SK-N-SH treated with all-trans-retinoic acid at 6 μM for 48 hours (cell line): Measurements from ENCODE around the gene OR5C1.

Source experiments
- ARNTL ChIP-seq: fragments of 450-650 bp; formaldehyde crosslinking; IDR thresholded peaks from 2 replicates; pipeline ENCODE4 v1.5.0; 2020; ENCODE audit warnings: low read depth, mild to moderate bottlenecking, moderate library complexity, borderline replicate concordance
- CREB5 ChIP-seq: fragments of 250-450 bp; sonication (Bioruptor Pico); IDR thresholded peaks from 2 replicates; pipeline ENCODE4 v1.5.1; 2020; ENCODE audit warnings: low read depth, mild to moderate bottlenecking, moderate library complexity
- CSRNP3 ChIP-seq: fragments of 250-450 bp; sonication (Bioruptor Pico); IDR thresholded peaks from 2 replicates; pipeline ENCODE4 v1.5.1; 2021; ENCODE audit warnings: mild to moderate bottlenecking, moderate library complexity
- OSR1 ChIP-seq: fragments of 250-450 bp; sonication (Bioruptor Pico); IDR thresholded peaks from 2 replicates; pipeline ENCODE4 v1.8.0; 2022; ENCODE audit warnings: moderate library complexity, mild to moderate bottlenecking, inconsistent platforms
- PATZ1 ChIP-seq: fragments of 250-450 bp; sonication (Bioruptor Pico); IDR thresholded peaks from 2 replicates; pipeline ENCODE4 v1.8.0; 2020; ENCODE audit warnings: mild to moderate bottlenecking, moderate library complexity, borderline replicate concordance
- RARB ChIP-seq: fragments of 250-450 bp; sonication (Bioruptor Pico); IDR thresholded peaks from 2 replicates; pipeline ENCODE4 v1.8.0; 2021; ENCODE audit warnings: mild to moderate bottlenecking, moderate library complexity
- SNAI2 ChIP-seq: fragments of 250-450 bp; sonication (Bioruptor Pico); IDR thresholded peaks from 2 replicates; pipeline ENCODE4 v1.5.0; 2020; ENCODE audit warnings: mild to moderate bottlenecking, moderate library complexity
- TCF4 ChIP-seq: fragments of 250-450 bp; sonication (Bioruptor Pico); IDR thresholded peaks from 2 replicates; pipeline ENCODE4 v1.8.0; 2021; ENCODE audit warnings: mild to moderate bottlenecking, moderate library complexity, borderline replicate concordance
- TOX ChIP-seq: fragments of 250-450 bp; sonication (Bioruptor Pico); IDR thresholded peaks from 2 replicates; pipeline ENCODE4 v1.8.0; 2021; ENCODE audit warnings: mild to moderate bottlenecking, moderate library complexity, borderline replicate concordance
- ZFP30 ChIP-seq: fragments of 450-650 bp; formaldehyde crosslinking; IDR thresholded peaks from 2 replicates; pipeline ENCODE4 v1.5.0; 2022; ENCODE audit warnings: mild to moderate bottlenecking, moderate library complexity
- ZNF565 ChIP-seq: fragments of 450-650 bp; formaldehyde crosslinking; conservative IDR thresholded peaks from 2 replicates; pipeline ENCODE4 v1.5.0; 2020; ENCODE audit warnings: low read depth, mild to moderate bottlenecking, moderate library complexity
- ZNF70 ChIP-seq: fragments of 450-650 bp; formaldehyde crosslinking; IDR thresholded peaks from 2 replicates; pipeline ENCODE4 v1.5.0; 2020; ENCODE audit warnings: mild to moderate bottlenecking, moderate library complexity

DNA sequence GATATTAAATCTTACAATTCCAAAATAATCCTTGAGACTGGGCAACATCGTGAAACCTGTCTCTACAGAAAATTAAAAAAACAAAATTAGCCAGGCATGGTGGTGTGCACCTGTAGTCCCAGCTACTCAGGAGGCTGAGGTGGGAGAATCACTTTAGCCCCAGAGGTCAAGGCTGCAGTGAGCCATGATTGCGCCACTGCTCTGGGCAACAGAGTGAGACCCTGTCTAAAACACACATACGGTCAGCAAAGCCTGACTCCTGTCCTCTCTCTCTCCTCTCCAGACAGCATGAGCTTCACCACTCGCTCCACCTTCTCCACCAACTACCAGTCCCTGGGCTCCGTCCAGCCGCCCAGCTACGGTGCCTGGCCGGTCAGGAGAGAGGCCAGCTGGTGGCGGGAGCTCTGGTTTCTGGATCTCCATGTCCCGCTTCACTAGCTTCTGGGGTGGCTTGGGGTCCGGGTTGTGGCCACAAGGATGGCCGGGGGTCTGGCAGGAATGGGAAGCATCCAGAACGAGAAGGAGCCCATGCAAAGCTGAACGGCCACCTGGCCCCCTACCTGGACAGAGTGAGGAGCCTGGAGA is 48.6 kb downstream of the OR5C1 start:
- TF ChIP-seq PATZ1 (CRISPR knock-in tag) (no peak), ZNF565 (CRISPR knock-in tag) (no peak), ARNTL (CRISPR knock-in tag) (no peak), SNAI2 (CRISPR knock-in tag) (no peak), RARB (no peak), OSR1 (no peak), CREB5 (CRISPR knock-in tag) (no peak), CSRNP3 (CRISPR knock-in tag) (no peak), ZNF70 (CRISPR knock-in tag) (no peak), ZFP30 (CRISPR knock-in tag) (no peak), TOX (no peak), TCF4 (no peak)
